Stimulated activated CD4-positive, alpha-beta T cell treated with anti-CD3 and anti-CD28 coated beads, TNF-alpha, amount 100 ng/mL, for 24 hours (primary cell): ENCODE results near the gene SMTNL1.

Experiments used
- DNase-seq, 3 experiments: peaks; one replicate each; pipeline ENCODE4 v3.0.0-alpha.2; 2020; ENCODE audit warnings: low read depth in 3 of 3

SMTNL1 gene

GRCh38 chr11:57588046-57588710 lies 50.8 kb downstream of the SMTNL1 start:
- no peak for DNase-seq

GRCh38 chr11:57596266-57596885 lies 59.0 kb downstream of the SMTNL1 start:
- DNase-seq = no peak

DNA sequence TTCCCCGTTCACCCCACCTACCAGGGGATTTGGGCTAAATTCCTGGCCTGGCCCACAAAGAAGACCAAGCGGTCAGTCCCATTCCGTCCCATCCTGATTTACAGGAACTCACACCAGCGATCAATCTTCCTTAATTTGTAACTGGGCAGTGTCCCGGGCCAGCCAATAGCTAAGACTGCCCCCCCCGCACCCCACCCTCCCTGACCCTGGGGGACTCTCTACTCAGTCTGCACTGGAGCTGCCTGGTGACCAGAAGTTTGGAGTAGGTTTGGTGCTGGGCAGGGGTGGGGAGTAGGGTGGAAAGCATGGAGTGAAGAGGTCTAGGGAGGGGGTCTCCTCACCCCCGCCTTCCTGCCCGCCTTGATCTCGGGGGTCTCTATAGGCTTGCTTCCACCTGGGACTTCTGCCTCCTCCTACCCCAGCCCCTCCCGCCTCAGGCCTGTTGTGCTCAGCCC lies 60.1 kb downstream of the SMTNL1 start, which contains the start of gene SERPING1:
TSS of gene SERPING1 (plus strand) at position 225 of the 455 bp plus-strand sequence. CDS start 586 bp downstream, outside the sequence.
- DNase-seq = no peak

GRCh38 chr11:57597916-57598830 lies 60.8 kb downstream of the SMTNL1 start:
- DNase-seq = no peak

GRCh38 chr11:57598831-57599155 lies 61.4 kb downstream of the SMTNL1 start:
- DNase-seq = no peak

GRCh38 chr11:57599381-57599780 lies 62.0 kb downstream of the SMTNL1 start:
- DNase-seq = no peak
